Mesenchymal stem cell (in vitro differentiated cells and primary cell): Measurements from ENCODE around the gene VSIG10.

Source experiments
- DNase-seq: peaks from one replicate; pipeline ENCODE4 v3.0.0-alpha.2; 2013
- H2AFZ ChIP-seq: one replicate; pipeline ENCODE4 v1.6.1; 2013; ENCODE audit warnings: low read depth, mild to moderate bottlenecking, control low read depth, inconsistent platforms, low read length, moderate library complexity
- H2AK5ac ChIP-seq: 2 replicates; pipeline ENCODE4 v1.6.1; 2013; ENCODE audit warnings: low read length, moderate library complexity, mild to moderate bottlenecking, inconsistent platforms; ENCODE audit not compliant: severe bottlenecking
- H2BK120ac ChIP-seq: one replicate; pipeline ENCODE4 v1.6.1; 2013; ENCODE audit warnings: low read depth, mild to moderate bottlenecking, inconsistent platforms, low read length, moderate library complexity
- H2BK12ac ChIP-seq, 2 experiments: one replicate each; pipeline ENCODE4 v1.6.1; 2013; ENCODE audit warnings: inconsistent platforms in 2 of 2, low read length in 2 of 2, mild to moderate bottlenecking in 2 of 2, moderate library complexity in 2 of 2, control low read depth in 1 of 2
- H2BK15ac ChIP-seq: one replicate; pipeline ENCODE4 v1.6.1; 2013; ENCODE audit warnings: mild to moderate bottlenecking, low read depth, inconsistent platforms; ENCODE audit not compliant: poor library complexity, severe bottlenecking
- H2BK5ac ChIP-seq: 2 replicates; pipeline ENCODE4 v1.6.1; 2013; ENCODE audit warnings: low read depth, mild to moderate bottlenecking, low read length, control low read depth, inconsistent platforms; ENCODE audit not compliant: poor library complexity, severe bottlenecking
- H3K14ac ChIP-seq, 2 experiments: one replicate each; pipeline ENCODE4 v1.6.1; 2013; ENCODE audit warnings: inconsistent platforms in 2 of 2, low read length in 2 of 2, control low read depth in 1 of 2, mild to moderate bottlenecking in 1 of 2, moderate library complexity in 1 of 2
- H3K18ac ChIP-seq, 2 experiments: one replicate each; pipeline ENCODE4 v1.6.1; 2013; ENCODE audit warnings: inconsistent platforms in 2 of 2, low read length in 2 of 2, control low read depth in 1 of 2, low read depth in 1 of 2, mild to moderate bottlenecking in 1 of 2
- H3K23ac ChIP-seq, 2 experiments: one replicate each; pipeline ENCODE4 v1.6.1; 2013; ENCODE audit warnings: inconsistent platforms in 2 of 2, low read length in 2 of 2, mild to moderate bottlenecking in 2 of 2, moderate library complexity in 2 of 2, control low read depth in 1 of 2
- H3K27ac ChIP-seq: 2 replicates; pipeline ENCODE4 v1.5.1; 2013; ENCODE audit warnings: mild to moderate bottlenecking, moderate library complexity, low read length, control low read depth, inconsistent platforms; ENCODE audit not compliant: poor library complexity, severe bottlenecking
- H3K27me3 ChIP-seq, 2 experiments: 2 replicates each; pipeline versions ENCODE4 v1.6.1 to v1.7.0; 2013; ENCODE audit warnings: low read length in 2 of 2, mild to moderate bottlenecking in 2 of 2, moderate library complexity in 2 of 2, control low read depth in 1 of 2, inconsistent platforms in 1 of 2; ENCODE audit not compliant: control insufficient read depth in 1 of 2, insufficient read depth in 1 of 2
- H3K36me3 ChIP-seq, 2 experiments: 2 replicates each; pipeline versions ENCODE4 v1.6.1 to v1.7.0; 2013; ENCODE audit warnings: low read length in 2 of 2, control low read depth in 1 of 2, inconsistent platforms in 1 of 2, low read depth in 1 of 2, mild to moderate bottlenecking in 1 of 2; ENCODE audit not compliant: insufficient read depth in 2 of 2, control insufficient read depth in 1 of 2
- H3K4ac ChIP-seq, 2 experiments: one replicate each; pipeline ENCODE4 v1.6.1; 2013; ENCODE audit warnings: inconsistent platforms in 2 of 2, low read length in 2 of 2, mild to moderate bottlenecking in 2 of 2, moderate library complexity in 2 of 2, control low read depth in 1 of 2, low read depth in 1 of 2
- H3K4me1 ChIP-seq: 2 replicates; pipeline ENCODE4 v1.6.1; 2013; ENCODE audit warnings: low read depth, low read length, control low read depth; ENCODE audit not compliant: control insufficient read depth, insufficient read depth
- H3K4me2 ChIP-seq: 2 replicates; pipeline ENCODE4 v1.6.1; 2013; ENCODE audit warnings: low read length, mild to moderate bottlenecking, inconsistent platforms; ENCODE audit not compliant: poor library complexity, severe bottlenecking
- H3K4me3 ChIP-seq, 2 experiments: 2 replicates each; pipeline versions ENCODE4 v1.5.1 to v1.7.0; 2013; ENCODE audit warnings: low read length in 2 of 2, mild to moderate bottlenecking in 2 of 2, control low read depth in 1 of 2, low read depth in 1 of 2; ENCODE audit not compliant: insufficient read depth in 1 of 2
- H3K79me1 ChIP-seq: replicated peaks from 2 replicates; pipeline ENCODE4 v1.6.1; 2013; ENCODE audit warnings: mild to moderate bottlenecking, control low read depth, low read length, inconsistent platforms; ENCODE audit not compliant: poor library complexity, severe bottlenecking
- H3K9ac ChIP-seq: 2 replicates; pipeline ENCODE4 v1.7.0; 2013; ENCODE audit warnings: mild to moderate bottlenecking, low read length, moderate library complexity
- H3K9me3 ChIP-seq: 2 replicates; pipeline ENCODE4 v1.7.0; 2013; ENCODE audit warnings: mild to moderate bottlenecking, low read length; ENCODE audit not compliant: control insufficient read depth
- H4K8ac ChIP-seq: one replicate; pipeline ENCODE4 v1.6.1; 2013; ENCODE audit warnings: inconsistent platforms, mild to moderate bottlenecking, low read length, moderate library complexity
- H4K91ac ChIP-seq: one replicate; pipeline ENCODE4 v1.6.1; 2013; ENCODE audit warnings: mild to moderate bottlenecking, low read length, inconsistent platforms
- WGBS: methylation state at CpG from one replicate; pipeline ENCODE4 v1.1.7; 2013; ENCODE audit warnings: mixed read lengths; 5-methylcytosine and 5-hydroxymethylcytosine counted together

VSIG10 gene

DNA sequence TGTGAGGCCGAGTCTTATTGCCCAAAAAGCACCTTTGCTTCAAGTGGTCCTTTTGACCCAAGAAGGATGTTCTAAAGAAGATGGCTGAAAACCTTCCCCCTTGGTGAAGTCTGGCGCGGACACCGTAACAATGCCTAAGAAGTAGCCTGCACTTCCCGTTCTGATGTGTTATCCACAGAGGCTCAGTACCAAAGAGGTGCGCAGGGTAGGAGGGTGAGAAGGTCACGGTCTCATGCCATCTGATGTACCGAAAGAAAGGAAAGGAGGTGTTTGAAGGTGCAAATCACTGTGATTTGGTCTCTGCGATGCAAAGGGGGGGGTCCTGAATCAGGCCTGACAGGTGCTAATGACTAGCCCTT, 42.0 kb upstream of the VSIG10 start:
- Histone ChIP-seq H3K23ac (no peak overlapping the region), H2BK15ac (no peak overlapping the region), H3K9me3 (no peaks in the 10 kb centered on the region), H2BK120ac (no peak overlapping the region), H2BK12ac (no peak overlapping the region), H2AFZ (no peak overlapping the region), H3K4me2 (no peak overlapping the region), H2BK5ac (no peak overlapping the region), H3K4ac (no peak overlapping the region), H3K9ac (no peak overlapping the region), H3K27ac (no peak overlapping the region), H3K79me1 (peaks cover 20% of the 10 kb centered on the region), H3K4me3 (no peak overlapping the region), H4K8ac (no peak overlapping the region), H3K27me3 (no peaks in the 10 kb centered on the region), H3K14ac (no peak overlapping the region), H3K18ac (no peak overlapping the region), H2AK5ac (no peak overlapping the region), H3K4me1 (no peaks in the 10 kb centered on the region), H3K36me3 (peaks cover 49 to 88% of the 10 kb centered on the region in 2 experiments), H4K91ac (no peak overlapping the region)
- no peak for DNase-seq
- WGBS, result 89% methylated on average over 9 of the region's 9 CpGs

DNA sequence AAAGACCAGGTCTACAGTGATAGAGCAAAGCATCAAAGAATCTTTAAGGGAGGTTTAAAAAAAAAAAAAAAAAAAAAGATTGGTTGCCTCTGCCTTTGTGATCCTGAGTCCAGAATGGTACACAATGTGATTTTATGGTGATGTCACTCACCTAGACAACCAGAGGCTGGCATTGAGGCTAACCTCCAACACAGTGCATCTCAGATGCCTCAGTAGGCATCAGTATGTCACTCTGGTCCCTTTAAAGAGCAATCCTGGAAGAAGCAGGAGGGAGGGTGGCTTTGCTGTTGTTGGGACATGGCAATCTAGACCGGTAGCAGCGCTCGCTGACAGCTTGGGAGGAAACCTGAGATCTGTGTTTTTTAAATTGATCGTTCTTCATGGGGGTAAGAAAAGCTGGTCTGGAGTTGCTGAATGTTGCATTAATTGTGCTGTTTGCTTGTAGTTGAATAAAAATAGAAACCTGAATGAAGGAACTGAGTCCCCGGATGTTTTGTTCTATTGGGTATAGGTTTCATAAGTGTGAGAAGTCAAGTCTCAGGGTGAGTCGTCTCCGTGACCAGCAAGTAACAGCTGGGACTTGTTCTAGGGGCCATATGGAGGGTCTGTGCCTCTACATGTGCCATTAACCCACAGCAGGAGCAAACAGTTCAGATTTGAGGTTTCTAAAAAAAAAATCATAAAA, 41.4 kb upstream of the VSIG10 start:
- H2BK12ac ChIP-seq, result no peak overlapping the region
- DNase-seq, result no peak
- H3K4me3 ChIP-seq, result no peak overlapping the region
- H3K4me1 ChIP-seq, result no peaks in the 10 kb centered on the region
- H4K91ac ChIP-seq, result no peak overlapping the region
- no peaks in the 10 kb centered on the region for H3K27me3 ChIP-seq
- peaks cover 20% of the 10 kb centered on the region for H3K79me1 ChIP-seq
- peaks cover 54 to 89% of the 10 kb centered on the region in 2 experiments for H3K36me3 ChIP-seq
- H3K27ac ChIP-seq, result no peak overlapping the region
- H3K4ac ChIP-seq, result no peak overlapping the region
- H2BK5ac ChIP-seq, result no peak overlapping the region
- peak overlapping the region in 1 of 2 experiments; percentile 42 for H3K23ac ChIP-seq
- H4K8ac ChIP-seq, result no peak overlapping the region
- H3K18ac ChIP-seq, result no peak overlapping the region
- no peak overlapping the region for H2AFZ ChIP-seq
- H3K4me2 ChIP-seq, result no peak overlapping the region
- H2AK5ac ChIP-seq, result no peak overlapping the region
- no peak overlapping the region for H3K9ac ChIP-seq
- H2BK120ac ChIP-seq, result no peak overlapping the region
- 95% methylated on average over 7 of the region's 7 CpGs for WGBS
- no peak overlapping the region for H2BK15ac ChIP-seq
- H3K9me3 ChIP-seq, result no peaks in the 10 kb centered on the region
- H3K14ac ChIP-seq, result no peak overlapping the region

DNA sequence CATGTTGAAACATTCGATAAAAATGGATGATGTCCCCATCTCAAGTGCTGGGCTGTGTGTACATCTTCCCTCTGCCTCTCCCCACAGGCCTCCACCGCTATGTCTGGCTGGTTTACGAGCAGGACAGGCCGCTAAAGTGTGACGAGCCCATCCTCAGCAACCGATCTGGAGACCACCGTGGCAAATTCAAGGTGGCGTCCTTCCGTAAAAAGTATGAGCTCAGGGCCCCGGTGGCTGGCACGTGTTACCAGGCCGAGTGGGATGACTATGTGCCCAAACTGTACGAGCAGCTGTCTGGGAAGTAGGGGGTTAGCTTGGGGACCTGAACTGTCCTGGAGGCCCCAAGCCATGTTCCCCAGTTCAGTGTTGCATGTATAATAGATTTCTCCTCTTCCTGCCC, 40.7 kb upstream of the VSIG10 start:
- no peak overlapping the region for H3K4me2 ChIP-seq
- no peaks in the 10 kb centered on the region for H3K9me3 ChIP-seq
- H4K91ac ChIP-seq, result no peak overlapping the region
- H2AK5ac ChIP-seq, result no peak overlapping the region
- H3K9ac ChIP-seq, result no peak overlapping the region
- no peak overlapping the region for H3K27ac ChIP-seq
- H3K14ac ChIP-seq, result no peak overlapping the region
- H3K27me3 ChIP-seq, result no peaks in the 10 kb centered on the region
- H3K4me3 ChIP-seq, result no peak overlapping the region
- H3K36me3 ChIP-seq, result peaks cover 57 to 89% of the 10 kb centered on the region in 2 experiments
- H2AFZ ChIP-seq, result no peak overlapping the region
- peaks cover 2% of the 10 kb centered on the region for H3K4me1 ChIP-seq
- DNase-seq, result no peak
- peaks cover 21% of the 10 kb centered on the region for H3K79me1 ChIP-seq
- no peak overlapping the region for H3K4ac ChIP-seq
- no peak overlapping the region for H2BK120ac ChIP-seq
- no peak overlapping the region for H2BK5ac ChIP-seq
- H3K18ac ChIP-seq, result no peak overlapping the region
- no peak overlapping the region for H2BK12ac ChIP-seq
- H4K8ac ChIP-seq, result no peak overlapping the region
- H2BK15ac ChIP-seq, result no peak overlapping the region
- WGBS, result 97% methylated on average over 13 of the region's 13 CpGs
- H3K23ac ChIP-seq, result no peak overlapping the region

DNA sequence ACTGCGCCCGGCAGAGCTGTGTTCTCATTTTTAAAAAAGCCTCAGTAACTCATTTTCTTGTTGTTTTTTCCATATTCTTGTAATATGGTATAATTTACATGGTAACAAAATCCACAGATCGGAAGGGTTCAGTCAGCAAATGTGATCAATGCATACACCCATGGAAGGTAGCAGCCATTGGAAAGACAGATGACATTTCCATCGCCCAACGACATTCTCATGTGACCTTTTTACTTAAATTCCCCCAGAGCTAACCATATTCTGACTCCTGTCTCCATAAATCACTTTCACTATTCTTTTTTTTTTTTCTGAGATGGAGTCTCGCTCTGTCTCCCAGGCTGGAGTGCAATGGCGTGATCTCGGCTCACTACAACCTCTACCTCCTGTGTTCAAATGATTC, 37.0 kb upstream of the VSIG10 start:
- Histone ChIP-seq H2AFZ (no peak overlapping the region), H3K27ac (no peak overlapping the region), H3K18ac (no peak overlapping the region), H4K8ac (no peak overlapping the region), H3K79me1 (peaks cover 18% of the 10 kb centered on the region), H3K4me3 (no peak overlapping the region), H3K14ac (no peak overlapping the region), H2BK5ac (no peak overlapping the region), H3K27me3 (no peaks in the 10 kb centered on the region), H3K4ac (no peak overlapping the region), H3K36me3 (peaks cover 49 to 75% of the 10 kb centered on the region in 2 experiments), H4K91ac (no peak overlapping the region), H3K4me1 (peaks cover 18% of the 10 kb centered on the region), H3K9ac (no peak overlapping the region), H3K4me2 (no peak overlapping the region), H2BK12ac (no peak overlapping the region), H3K9me3 (no peaks in the 10 kb centered on the region), H2BK15ac (no peak overlapping the region), H2BK120ac (no peak overlapping the region), H2AK5ac (no peak overlapping the region), H3K23ac (no peak overlapping the region)
- WGBS, result 99% methylated on average over 6 of the region's 8 CpGs
- DNase-seq, result no peak
